OCI-M2 (cell line): ENCODE measurements around the gene AFAP1L1.

Experiments
- DNase-seq: peaks from one replicate; lab custom pipeline; 2025; ENCODE audit not compliant: unreplicated experiment; lab: John Stamatoyannopoulos, UW

Gene AFAP1L1

GRCh38 chr5:149313151-149313841 lies 41.6 kb downstream of the AFAP1L1 start:
- no peak for DNase-seq

DNA sequence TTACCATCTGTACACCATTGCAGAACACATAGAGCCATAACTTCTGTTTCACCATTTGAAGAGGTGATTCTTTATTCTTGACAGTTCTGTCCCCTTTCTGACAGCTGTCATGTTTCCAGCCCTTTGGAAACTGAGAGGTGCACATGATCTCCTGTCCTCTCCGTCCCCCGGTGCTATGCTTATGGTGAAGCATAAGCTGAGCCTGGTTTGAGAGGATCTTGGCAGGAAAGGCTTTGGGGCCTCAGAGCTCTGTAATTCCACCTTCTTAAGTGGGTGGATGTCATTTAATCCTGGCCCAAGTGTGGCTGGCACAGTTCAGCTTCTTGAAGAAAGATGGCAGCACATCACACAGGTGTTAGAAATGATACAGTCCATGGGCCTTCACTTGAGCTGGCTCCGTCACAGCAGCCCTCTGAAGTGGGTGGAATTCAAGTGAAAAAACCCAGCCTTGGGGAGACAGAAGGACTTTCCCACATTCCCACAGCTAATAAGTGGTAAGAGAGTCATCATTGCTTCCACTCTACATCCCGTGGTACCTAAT lies 43.0 kb downstream of the AFAP1L1 start:
- no peak for DNase-seq

GRCh38 chr5:149315753-149316152 lies 44.1 kb downstream of the AFAP1L1 start:
- DNase-seq, result no peak

DNA sequence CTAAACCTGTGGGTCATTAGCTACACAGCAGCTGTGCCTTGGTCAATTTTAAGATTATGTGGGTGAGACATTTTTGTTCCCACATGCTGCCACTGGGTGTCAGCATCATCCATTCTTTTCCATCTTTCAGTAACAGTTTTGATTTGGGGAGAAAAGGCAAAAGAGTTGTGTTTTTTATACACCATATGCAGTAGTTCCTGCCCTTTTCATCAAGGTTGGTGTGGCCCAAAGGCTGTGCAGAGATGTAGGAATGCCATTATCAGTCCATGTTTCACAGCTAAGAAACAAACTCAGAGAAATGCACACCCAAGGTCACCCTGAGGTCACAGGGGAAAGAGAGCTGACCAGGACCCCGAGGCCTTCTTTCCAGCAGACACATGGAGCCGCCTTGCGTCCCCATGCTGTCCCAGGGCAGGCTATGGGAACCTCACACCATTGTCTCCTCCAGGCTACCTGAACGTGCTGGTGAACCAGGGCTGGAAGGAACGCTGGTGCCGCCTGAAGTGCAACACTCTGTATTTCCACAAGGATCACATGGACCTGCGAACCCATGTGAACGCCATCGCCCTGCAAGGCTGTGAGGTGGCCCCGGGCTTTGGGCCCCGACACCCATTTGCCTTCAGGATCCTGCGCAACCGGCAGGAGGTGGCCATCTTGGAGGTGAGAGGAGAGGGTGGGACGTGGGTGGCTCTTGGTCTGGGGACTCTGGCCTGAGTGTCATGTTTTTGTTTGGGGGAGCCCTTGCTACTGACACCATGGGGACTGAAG lies 45.8 kb downstream of the AFAP1L1 start:
- no peak for DNase-seq

- no peak for DNase-seq
These were observed 47.5 kb downstream of the AFAP1L1 start for GRCh38 chr5:149319174-149319573.

- no peak for DNase-seq
These were observed 49.2 kb downstream of the AFAP1L1 start for GRCh38 chr5:149320791-149321330.

DNA sequence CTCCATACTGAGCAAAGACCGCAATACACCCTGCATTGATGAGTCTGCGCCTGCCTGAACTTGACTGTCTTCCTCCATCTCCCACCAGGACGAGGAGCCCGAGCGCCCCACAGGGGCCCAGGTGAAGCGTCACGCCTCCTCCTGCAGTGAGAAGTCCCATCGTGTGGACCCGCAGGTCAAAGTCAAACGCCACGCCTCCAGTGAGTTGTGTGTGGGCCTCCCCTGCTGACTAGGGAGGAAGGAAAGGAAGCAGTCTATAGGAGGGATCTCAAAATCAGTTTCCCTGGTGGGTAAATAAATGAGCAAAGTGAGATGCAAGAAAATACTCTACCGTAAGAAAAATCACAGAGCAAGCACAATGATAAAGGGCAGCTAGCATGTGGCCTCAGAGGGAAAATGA lies 50.9 kb downstream of the AFAP1L1 start:
- no peak for DNase-seq

GRCh38 chr5:149323210-149323609 lies 51.6 kb downstream of the AFAP1L1 start:
- no peak for DNase-seq

GRCh38 chr5:149323621-149324205 lies 52.1 kb downstream of the AFAP1L1 start:
- no peak for DNase-seq

GRCh38 chr5:149324641-149325040 lies 53.0 kb downstream of the AFAP1L1 start:
- no peak for DNase-seq

GRCh38 chr5:149325166-149325735 lies 53.6 kb downstream of the AFAP1L1 start:
- DNase-seq, result no peak

GRCh38 chr5:149325894-149326293 lies 54.2 kb downstream of the AFAP1L1 start:
- DNase-seq, result no peak

- DNase-seq, result no peak
These were observed 55.0 kb downstream of the AFAP1L1 start for GRCh38 chr5:149326611-149327010.

- no peak for DNase-seq
These were observed 56.5 kb downstream of the AFAP1L1 start for GRCh38 chr5:149328177-149328576.

DNA sequence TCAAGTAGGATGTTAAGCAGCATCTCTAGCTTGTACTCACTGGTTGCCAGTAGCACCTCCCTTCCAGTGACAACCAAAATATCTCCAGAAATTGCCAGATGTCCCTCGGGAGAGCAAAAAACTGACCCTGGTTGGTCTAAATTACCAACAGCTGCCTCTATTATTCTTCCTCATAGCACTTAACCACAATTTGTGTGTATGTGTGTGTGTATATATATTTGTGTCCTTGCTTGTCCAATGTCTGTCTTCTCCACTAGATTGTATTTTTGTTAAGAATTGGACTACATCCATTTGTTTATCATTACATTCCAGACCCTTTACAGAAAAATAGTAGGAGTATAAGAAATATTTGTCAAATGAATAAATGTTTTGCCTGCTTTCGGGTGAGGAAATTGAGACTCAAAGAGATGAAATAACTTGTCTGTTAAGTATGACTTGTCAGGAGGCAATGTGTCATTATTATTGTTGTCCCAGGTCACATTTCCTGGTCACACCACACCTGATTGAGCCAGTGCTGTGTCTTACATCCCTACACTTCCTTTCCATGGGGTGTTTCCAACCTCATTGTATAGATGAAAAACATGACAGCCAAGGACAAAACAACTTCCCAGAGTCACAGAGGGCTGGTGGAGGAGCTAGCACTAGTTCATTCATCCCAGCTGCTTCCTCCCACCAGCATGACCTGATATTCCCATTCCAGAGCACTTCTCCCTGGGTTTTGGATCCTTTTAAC lies 62.2 kb downstream of the AFAP1L1 start:
- DNase-seq, result no peak

DNA sequence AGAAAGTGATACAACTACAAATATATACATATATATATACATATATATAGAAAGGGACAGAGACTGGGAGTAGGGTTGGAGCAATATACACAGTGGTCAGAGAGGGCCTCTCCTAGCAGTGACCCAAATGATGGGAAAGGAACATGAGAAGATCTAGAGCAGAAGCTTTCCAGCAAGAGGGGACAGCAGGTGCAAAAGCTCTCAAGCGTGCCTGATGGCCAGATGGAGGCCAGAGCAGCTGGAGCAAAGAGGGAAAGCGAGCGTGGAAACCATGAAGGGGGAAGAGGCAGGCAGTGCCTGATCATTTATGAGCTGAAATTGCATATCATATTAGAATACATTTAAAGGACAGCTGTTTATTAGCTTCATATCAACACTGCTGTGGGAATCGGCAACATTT lies 66.1 kb downstream of the AFAP1L1 start:
- DNase-seq, result no peak

DNA sequence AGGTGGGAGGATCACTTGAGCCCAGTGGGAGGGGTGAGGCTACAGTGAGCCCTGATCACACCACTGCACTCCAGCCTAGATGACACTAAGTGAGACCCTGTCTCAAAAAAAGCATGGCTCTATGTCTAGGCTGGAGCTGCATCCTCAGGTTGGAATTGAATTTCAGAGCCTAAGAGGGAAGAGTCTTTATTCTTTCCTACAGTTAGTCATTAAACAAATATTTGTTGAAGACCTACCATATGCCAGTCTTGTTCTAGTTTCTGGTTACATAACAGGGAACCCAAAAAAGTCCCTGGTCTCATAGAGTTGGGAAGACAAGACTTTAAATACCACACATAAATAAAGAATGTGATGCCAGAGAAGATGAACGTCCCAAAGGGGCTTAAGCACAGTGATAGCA lies 66.7 kb downstream of the AFAP1L1 start:
- DNase-seq, result no peak

GRCh38 chr5:149340920-149341319 lies 69.3 kb downstream of the AFAP1L1 start:
- DNase-seq, result no peak

- DNase-seq, result no peak
These were observed 70.2 kb downstream of the AFAP1L1 start for GRCh38 chr5:149341876-149342275.

- no peak for DNase-seq
These were observed 72.5 kb downstream of the AFAP1L1 start for GRCh38 chr5:149344151-149344550.
